SIG-M5 treated with dmso at 0.1 percent for 504 hours (cell line): ENCODE measurements around the gene PTGER3.

ENCODE experiments used
- DNase-seq: peaks from one replicate; lab custom pipeline; 2025; ENCODE audit not compliant: unreplicated experiment; lab: John Stamatoyannopoulos, UW

PTGER3 gene

DNA sequence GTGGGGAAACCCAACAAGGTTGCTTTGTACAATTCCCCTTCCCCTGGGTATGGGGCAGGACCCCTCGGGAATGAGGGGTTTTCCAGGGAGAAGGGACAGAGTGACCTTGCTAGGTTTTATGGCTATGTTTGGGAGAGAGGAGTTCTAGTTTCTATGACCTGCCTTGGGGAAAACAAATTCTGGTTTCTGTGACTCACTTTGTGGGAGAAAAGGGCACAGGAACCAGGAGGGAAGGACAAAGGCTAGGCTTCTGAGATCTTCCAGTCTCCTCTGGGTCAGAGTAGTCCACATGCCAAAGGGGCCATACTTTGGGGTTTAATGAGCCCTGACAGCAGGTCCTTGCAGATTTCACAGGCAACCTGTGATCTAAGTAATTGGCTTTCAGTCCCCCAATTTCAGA is 5.5 kb upstream of the PTGER3 start:
- DNase-seq, result no peak

DNA sequence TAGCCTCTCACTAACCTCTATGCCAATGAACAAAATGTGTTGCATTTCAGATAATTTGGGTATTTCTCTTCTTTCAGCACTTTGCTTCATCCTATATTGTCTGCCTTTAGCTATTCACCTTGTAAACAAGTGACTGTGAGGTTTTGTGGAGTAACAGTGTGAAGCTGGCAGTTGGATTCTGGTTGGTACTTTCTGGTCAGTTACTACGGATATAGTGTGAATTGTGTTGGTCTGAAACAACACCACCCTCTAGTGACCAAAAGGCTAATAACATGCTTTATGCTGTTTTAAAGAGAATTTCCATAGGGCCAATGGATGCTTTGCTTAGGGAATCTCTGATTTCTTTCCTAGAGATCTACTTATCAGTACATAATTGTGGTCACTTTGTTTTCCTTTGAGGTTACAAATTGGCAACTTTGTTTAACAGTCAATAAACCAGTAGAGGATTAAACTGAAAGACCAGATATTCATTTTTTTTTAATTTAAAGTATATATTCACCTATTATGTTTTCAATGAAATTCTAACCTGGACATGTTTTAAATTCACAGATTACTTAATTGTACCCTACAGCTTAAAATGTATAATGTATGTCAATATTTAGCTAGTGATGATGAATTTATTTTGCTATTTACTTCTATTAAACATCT is 2.5 kb upstream of the PTGER3 start:
- DNase-seq, result peak; percentile 64

DNA sequence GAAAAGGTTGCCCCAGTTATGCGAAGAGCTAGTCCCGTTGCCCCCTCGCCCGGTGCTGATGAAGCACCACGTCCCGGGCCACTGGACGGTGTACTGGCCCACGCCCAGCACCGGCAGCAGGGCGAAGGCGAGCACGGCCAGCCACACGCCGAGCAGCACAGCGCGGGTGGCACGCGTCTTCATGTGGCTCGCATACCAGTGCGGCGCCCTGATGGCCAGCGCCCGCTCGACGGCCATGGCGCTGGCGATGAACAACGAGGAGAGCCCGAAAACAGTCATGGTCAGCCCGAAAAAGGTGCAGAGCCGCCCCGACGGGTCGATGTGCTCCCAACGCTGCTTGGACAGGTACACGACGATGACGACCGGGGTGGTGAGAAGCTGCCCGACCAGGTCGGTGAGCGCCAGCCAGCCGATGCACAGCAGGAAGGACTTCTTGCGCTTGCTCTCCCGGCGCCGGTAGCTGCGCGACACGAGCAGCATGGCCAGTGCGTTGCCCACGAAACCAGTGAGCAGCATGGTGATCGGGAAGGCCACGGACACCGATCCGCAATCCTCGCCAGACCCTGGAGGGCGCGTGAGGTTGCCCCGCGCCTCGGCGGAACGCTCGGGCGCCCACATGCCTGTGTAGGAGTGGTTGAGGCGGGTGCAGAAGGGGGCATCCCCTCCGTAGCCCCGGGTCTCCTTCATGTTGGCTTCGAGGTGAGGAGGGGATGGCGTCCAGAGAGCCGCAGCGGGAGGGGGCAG is 553 bp downstream of the PTGER3 start:
- DNase-seq, result no peak

DNA sequence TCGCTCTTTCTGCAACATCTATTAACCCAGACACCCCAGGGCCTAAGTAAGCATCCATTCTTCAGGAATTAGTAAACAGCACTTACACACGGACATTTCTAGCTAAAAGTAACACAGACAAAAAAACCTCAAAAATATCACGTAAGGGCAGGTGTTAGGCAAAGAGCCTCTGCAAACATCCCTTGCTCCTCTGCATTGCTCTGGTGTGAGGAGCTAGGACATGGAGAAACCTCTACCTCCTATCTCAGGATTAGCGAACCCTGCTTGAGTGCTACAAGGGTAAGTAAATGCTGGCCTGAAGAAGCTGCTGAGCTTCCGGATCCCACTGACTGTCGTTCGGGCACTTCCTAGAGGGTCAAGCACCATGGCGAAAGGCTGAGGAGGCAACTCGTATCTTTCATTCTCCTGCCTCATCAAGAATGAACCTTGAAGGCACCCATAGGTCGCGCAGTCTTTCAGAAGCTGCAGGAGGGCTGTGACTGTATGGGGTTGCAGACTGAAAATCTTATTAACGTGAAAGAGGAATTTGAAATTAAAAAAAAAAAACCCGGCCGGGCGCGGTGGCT is 2.1 kb downstream of the PTGER3 start:
- no peak for DNase-seq

DNA sequence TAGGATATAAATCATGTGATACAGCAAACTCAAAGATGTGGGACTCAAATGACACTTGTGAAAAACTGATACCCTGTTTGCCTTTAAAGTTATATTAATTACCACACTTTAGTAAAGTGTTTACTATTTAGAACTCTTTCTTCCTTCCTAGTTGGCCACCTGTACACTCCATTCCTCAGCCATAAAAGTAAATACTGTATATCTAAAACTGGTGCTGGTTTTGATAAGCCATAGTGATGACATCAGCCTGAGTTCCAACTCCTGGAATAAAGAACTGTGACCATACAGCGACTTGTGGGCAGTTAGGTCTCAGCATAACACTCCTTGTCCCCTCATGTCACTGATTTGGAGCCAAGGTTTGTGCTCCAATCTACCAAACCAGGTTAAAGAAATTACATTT is 2.8 kb downstream of the PTGER3 start:
- DNase-seq, result no peak

GRCh38 chr1:71043065-71043464 is 4.6 kb downstream of the PTGER3 start:
- no peak for DNase-seq

DNA sequence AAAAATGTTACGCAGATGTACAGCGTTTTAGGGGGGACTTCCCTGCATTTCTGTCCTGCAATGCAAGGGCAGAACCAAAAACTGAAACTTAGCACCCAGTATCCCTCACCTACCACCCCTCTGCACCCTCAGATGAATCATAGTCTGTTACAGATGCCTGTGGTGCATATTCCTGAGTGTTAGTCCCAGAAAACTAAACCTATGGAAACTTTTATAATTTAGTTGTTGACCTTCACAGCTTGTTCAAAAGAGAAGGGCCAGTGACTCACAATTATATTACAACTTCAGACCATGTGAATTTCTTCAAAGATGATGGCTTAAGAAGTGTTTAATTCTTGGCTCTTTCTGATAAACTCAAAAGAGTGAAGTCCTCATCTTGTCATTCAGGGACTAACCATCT is 5.8 kb downstream of the PTGER3 start:
- DNase-seq, result no peak

DNA sequence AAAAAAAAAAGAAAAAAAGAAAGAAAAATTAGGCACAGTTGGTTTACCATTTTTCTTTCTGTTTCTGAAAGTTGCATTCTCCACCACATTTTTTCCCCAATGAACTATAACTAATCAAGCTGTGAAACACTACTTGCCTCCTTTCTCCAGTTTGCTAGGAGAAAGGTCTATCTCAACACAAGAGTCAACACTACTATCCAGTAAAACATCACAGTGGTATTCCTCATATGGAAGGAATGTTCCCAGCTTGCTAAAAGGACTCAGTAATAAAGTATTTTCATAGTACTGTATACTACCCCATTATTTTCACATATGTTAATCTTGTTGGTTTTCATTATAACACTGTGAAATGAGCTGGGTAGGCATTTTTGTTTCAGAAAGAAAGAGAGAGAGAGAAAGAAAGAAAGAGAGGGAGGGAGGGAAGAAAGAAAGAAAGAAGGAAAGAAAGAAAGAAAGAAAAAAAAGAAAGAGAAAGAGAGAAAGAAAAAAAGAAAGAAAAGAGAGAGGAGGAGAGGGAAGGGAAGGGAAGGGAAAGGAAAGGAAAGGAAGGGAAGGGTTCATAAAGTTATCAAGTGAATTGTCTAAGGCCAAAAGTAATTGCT is 7.9 kb downstream of the PTGER3 start:
- DNase-seq, result no peak

DNA sequence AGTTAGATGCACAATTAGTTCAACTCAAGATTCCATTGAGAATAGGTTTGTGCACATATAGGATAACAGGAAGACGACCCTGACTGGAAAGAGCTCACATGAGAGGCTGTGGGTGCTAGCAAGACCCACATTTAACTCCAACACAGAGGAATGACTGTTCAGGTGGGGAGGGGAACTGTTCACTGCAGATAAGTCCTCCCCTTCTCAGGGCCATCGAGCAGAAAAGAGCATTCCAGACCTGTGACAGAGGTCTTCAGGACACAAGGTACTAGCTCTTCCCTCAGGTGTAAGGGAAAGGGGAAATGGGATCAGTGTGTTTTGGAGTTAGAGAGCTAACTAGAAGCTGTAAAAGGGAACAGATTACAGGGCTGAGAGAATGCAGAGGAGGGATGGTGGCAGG is 8.7 kb downstream of the PTGER3 start:
- DNase-seq, result no peak

DNA sequence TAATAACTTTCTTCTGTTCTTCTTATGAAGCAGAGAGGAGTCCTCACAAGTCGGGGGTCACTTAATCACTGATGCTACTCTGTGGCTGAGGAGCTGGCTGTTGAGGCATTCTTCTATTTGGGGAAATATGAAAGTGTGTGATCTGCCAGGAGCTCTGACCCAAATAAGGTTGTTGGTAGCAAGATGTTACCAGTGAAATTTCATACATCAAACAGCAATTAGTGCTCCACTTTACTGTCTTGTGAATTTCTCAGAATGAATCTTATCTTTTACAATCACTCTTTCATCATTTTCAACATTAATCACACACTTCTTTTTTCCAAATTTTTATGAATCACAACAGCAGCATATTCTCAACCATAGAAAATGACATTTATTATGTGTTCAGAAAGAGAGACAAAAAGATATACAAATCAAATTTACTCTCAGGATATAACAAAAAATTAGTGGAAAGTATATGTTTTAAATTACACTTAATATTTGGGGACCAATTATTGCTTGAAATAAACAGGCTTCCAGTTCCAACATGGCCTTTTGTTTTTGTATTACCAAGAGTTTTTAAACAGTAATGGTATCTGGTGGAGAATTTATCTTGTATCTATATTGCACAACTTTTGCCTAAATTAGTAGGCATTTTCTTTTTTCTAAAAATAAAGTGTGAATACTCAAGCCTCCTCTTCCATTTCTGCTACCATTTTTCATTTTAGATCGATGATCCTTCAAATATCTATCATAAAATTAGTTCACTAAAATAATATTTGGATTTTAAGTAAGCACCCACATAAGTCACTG is 9.6 kb downstream of the PTGER3 start:
- DNase-seq, result no peak

DNA sequence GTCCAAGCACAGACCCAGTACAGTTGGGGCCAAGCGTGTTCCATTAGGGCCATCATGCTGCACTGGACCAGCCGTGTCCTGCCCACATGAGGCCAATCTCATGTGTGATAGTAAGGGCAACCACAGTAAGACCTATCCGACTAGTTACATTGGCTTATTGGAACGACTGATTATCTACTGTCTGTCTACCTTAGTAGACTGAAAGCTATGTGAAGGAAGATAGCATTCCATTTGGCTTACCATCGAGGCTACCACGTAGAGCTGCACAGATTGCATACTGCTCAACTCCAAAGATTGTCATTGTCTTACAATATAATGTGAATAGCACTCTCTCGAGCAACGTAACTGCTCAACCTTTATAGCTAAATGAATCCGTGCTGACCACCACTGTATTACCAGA is 10.6 kb downstream of the PTGER3 start:
- no peak for DNase-seq

DNA sequence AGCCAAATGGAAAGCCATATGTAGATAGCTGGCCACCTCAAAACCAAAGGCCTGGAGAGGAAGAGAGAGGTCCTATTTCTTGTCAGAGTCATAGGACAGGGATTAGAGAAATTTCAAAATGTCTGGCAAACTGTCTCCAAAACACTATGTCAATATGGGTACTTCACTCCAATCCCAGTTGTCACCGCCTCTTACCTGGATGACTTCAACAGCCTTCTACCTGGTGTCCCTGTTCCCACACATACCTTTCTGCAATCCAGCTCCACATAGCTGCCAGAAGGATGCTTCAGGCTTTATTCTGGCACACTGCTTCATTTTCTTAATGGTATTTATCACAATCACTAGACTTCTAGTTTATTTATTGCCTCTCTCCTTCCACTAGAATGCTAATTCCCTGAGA is 14.5 kb downstream of the PTGER3 start:
- no peak for DNase-seq

GRCh38 chr1:71031426-71031825 is 16.2 kb downstream of the PTGER3 start:
- DNase-seq, result no peak

DNA sequence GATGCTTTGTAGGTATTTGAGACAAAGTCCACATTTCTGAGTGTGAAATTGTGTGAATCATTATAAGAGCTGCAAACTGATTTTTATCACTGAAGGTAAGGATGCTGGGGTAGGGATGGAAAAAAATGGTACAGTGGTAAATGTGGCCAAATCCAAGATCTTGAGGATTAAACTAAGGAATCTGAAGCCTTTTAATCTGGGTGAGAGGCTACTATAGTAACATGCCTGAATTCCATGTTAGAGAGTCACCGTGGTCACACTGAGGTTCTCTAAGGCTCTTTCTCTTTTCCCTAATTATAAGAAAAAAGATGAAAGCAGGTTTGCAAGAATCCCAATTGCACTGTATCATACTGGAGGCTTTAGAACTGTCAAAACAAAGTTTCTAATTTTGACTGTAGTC is 17.6 kb downstream of the PTGER3 start:
- DNase-seq, result no peak

- no peak for DNase-seq
These were observed 18.6 kb downstream of the PTGER3 start for GRCh38 chr1:71028981-71029380.

GRCh38 chr1:71027991-71028390 is 19.6 kb downstream of the PTGER3 start:
- DNase-seq, result no peak

- no peak for DNase-seq
These were observed 21.5 kb downstream of the PTGER3 start for GRCh38 chr1:71026093-71026492.

DNA sequence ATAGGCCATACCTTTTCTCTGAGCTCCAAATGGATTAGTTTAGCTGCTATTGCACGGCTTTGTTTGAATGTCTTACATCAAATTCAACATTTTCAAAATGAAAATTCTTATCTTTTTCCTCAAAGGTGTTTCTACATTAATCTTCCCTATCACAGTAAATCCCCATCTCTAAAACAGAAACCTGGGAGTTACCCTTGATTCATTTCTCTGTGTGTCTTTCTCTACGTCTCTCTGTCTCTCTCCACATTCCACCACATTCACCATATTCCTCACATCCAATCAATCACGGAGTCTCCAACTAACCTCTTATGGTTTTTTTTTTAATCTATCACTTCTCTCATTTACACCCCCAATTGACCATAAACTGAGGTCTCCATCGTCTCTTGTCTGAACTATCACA is 24.1 kb downstream of the PTGER3 start:
- no peak for DNase-seq

DNA sequence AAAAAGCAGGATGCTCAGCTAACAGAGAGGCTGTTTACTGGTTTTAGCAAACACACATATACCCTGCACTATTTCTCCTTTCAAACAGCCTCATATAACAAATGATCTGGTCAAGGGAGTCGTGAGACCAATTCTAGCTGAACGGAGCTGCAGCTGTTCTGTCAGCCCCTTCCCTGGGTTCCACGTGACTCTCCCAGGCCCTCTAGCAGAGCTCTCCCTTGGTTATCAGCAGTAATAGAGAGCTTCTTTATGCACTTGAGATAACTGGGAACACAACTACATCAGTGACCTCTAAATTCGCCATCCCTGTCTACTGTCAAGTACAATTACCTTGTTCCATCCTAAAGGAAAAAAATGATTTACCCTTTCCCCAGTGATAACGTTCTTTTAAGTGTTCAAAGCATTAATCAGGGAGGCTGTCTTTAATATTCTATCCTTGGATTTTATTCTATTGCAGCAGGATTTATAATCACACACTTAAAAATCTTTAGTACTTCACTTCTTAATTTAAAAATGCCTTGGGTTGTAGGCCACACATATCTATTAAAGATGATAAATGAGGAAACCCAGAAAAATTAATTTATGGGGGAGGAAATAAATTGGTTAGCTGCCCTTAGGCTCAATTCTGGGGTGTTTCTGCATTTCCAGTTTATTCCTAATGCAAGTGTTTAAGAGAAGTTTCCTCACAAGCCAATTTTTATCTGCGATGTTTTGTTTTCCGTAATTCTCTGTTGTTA is 28.2 kb downstream of the PTGER3 start:
- DNase-seq, result no peak

DNA sequence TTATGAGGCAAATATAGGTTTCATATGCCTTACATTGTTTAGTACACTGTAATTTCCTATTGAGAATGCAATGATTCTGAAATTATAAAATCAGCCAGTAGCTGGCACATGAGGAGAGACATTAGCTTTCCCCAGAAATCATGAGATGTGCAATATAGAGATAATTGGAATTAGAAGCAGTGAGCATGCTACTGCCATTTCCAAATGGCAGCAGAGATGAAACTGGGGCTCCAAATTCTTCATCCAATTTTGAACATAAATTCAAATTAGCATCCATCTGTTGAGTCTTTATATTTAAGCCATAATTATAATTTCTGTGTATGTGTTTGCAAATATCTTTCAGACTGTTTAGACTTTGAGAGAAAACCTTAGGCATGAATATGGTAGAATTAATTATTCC is 28.8 kb downstream of the PTGER3 start:
- no peak for DNase-seq

DNA sequence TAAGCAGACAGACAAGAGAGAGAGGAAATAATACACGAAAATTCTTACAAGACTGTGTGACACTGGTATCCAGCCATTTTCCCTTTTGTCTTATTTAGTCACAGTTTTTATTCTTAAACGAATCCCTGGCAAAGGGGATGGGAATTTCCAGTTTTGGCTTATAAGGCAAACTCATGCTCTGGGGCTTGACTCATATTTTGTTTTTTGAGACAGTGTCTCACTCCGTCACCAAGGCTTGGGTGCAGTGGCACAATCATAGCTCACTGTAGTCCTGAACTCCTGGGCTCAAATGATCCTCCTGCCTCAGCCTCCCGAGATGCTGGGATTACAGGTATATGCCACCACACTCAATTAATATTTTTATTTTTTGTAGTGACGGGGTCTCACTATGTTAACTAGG is 31.9 kb downstream of the PTGER3 start:
- DNase-seq, result no peak
